ENCODE data around the gene MTFR1L.

Gene MTFR1L

GRCh38 chr1:25819491-25820246, at the start of gene MTFR1L:
Gene MTFR1L (plus strand): TSS chr1:25819954. CDS start chr1:25823105, 3,151 bp downstream.
- TF ChIP-seq ZNF274 (IDR thresholded peaks at IDR 0.05; ENCODE audit: low read depth, low read length): no peak
- peak within 1 kb of the TSS; percentile 57 for H3K4me3 ChIP-seq (ENCODE audit: low read length)

GRCh38 chr1:25770541-25771220, 49.1 kb upstream of the MTFR1L start:
- no peak overlapping the region for H3K4me3 ChIP-seq (ENCODE audit: low read length)
- no peak for TF ChIP-seq ZNF274 (IDR thresholded peaks at IDR 0.05; ENCODE audit: low read depth, low read length)

- H3K4me3 ChIP-seq (ENCODE audit: low read length): no peak overlapping the region; the same call in 1 of the 2 replicates
- TF ChIP-seq ZNF274 (IDR thresholded peaks at IDR 0.05; ENCODE audit: low read depth, low read length): no peak
These were observed 48.3 kb upstream of the MTFR1L start for GRCh38 chr1:25771221-25772114.

- TF ChIP-seq ZNF274 (IDR thresholded peaks at IDR 0.05; ENCODE audit: low read depth, low read length): no peak
- H3K4me3 ChIP-seq (ENCODE audit: low read length): no peak overlapping the region
These were observed 47.6 kb upstream of the MTFR1L start for GRCh38 chr1:25772164-25772563.

GRCh38 chr1:25772692-25773245, 47.0 kb upstream of the MTFR1L start:
- no peak for TF ChIP-seq ZNF274 (IDR thresholded peaks at IDR 0.05; ENCODE audit: low read depth, low read length)

GRCh38 chr1:25773441-25774125, 46.2 kb upstream of the MTFR1L start:
- H3K4me3 ChIP-seq (ENCODE audit: low read length): no peak overlapping the region
- no peak for TF ChIP-seq ZNF274 (IDR thresholded peaks at IDR 0.05; ENCODE audit: low read depth, low read length)

More at GRCh38 chr1:25772692-25773245, 47.0 kb upstream of the MTFR1L start:
- no peak overlapping the region for H3K4me3 ChIP-seq (ENCODE audit: low read length)

GRCh38 chr1:25774206-25774803, 45.4 kb upstream of the MTFR1L start:
- no peak for TF ChIP-seq ZNF274 (IDR thresholded peaks at IDR 0.05; ENCODE audit: low read depth, low read length)
- H3K4me3 ChIP-seq (ENCODE audit: low read length): no peak overlapping the region

GRCh38 chr1:25774921-25775771, 44.6 kb upstream of the MTFR1L start:
- no peak overlapping the region for H3K4me3 ChIP-seq (ENCODE audit: low read length)
- no peak for TF ChIP-seq ZNF274 (IDR thresholded peaks at IDR 0.05; ENCODE audit: low read depth, low read length)

- no peak for TF ChIP-seq ZNF274 (IDR thresholded peaks at IDR 0.05; ENCODE audit: low read depth, low read length)
- H3K4me3 ChIP-seq (ENCODE audit: low read length): no peak overlapping the region
These were observed 40.4 kb upstream of the MTFR1L start for GRCh38 chr1:25779388-25779787.

- no peak overlapping the region for H3K4me3 ChIP-seq (ENCODE audit: low read length)
- no peak for TF ChIP-seq ZNF274 (IDR thresholded peaks at IDR 0.05; ENCODE audit: low read depth, low read length)
These were observed 39.9 kb upstream of the MTFR1L start for GRCh38 chr1:25779894-25780293.

- no peak for TF ChIP-seq ZNF274 (IDR thresholded peaks at IDR 0.05; ENCODE audit: low read depth, low read length)
- H3K4me3 ChIP-seq (ENCODE audit: low read length): no peak overlapping the region
These were observed 39.2 kb upstream of the MTFR1L start for GRCh38 chr1:25780318-25781129.

- TF ChIP-seq ZNF274 (IDR thresholded peaks at IDR 0.05; ENCODE audit: low read depth, low read length): no peak
- H3K4me3 ChIP-seq (ENCODE audit: low read length): no peak overlapping the region
These were observed 38.7 kb upstream of the MTFR1L start for GRCh38 chr1:25781130-25781433.

All from GM08714 (cell line).